Activated CD4-positive, alpha-beta T cell treated with anti-CD3 and anti-CD28 coated beads, Interleukin-2, amount 10 ng/mL, durations not matched to agents 7 days and 5 days (primary cell): Measurements from ENCODE around the gene PCGF6. TPM values are rescaled to one million over a fixed set of nuclear protein-coding genes. Genes with fewer than 3 reads are reported as not detected.

ENCODE experiments used
- CTCF ChIA-PET: fragments of 350-600 bp; sonication (Branson Sonifier 250); formaldehyde crosslinking; loops from one replicate; lab custom pipeline; 2021; ENCODE audit warnings: antibody characterized with exemption; lab: Charles Lee
- POLR2A ChIA-PET: fragments of 350-600 bp; sonication (Branson Sonifier 250); formaldehyde crosslinking; loops from one replicate; lab custom pipeline; 2021; ENCODE audit warnings: antibody characterized with exemption; lab: Charles Lee
- DNase-seq: peaks from one replicate; pipeline ENCODE4 v3.0.0-alpha.2; 2020
- H3K27ac Mint-ChIP-seq: one replicate; pipeline ENCODE4 v1.8.0; 2021; ENCODE audit warnings: mild to moderate bottlenecking, moderate library complexity, mixed read lengths
- H3K27me3 Mint-ChIP-seq: one replicate; pipeline ENCODE4 v1.8.0; 2021; ENCODE audit warnings: mixed read lengths
- H3K36me3 Mint-ChIP-seq: one replicate; pipeline ENCODE4 v1.8.0; 2021; ENCODE audit warnings: low read depth, mixed read lengths
- H3K4me1 Mint-ChIP-seq: one replicate; pipeline ENCODE4 v1.8.0; 2021; ENCODE audit warnings: mixed read lengths
- H3K4me3 Mint-ChIP-seq: one replicate; pipeline ENCODE4 v1.8.0; 2021; ENCODE audit warnings: mild to moderate bottlenecking, moderate library complexity, mixed read lengths
- H3K9me3 Mint-ChIP-seq: one replicate; pipeline ENCODE4 v1.8.0; 2021; ENCODE audit warnings: mixed read lengths
- total RNA-seq, 2 experiments: library from RNA; stranded (reverse); gene quantifications; one replicate each; pipeline ENCODE4 v1.2.3, GENCODE V29; 2021

The PCGF6 gene
- total RNA-seq, 2 experiments from 2014 or later: 12.2 to 13.0 TPM

DNA sequence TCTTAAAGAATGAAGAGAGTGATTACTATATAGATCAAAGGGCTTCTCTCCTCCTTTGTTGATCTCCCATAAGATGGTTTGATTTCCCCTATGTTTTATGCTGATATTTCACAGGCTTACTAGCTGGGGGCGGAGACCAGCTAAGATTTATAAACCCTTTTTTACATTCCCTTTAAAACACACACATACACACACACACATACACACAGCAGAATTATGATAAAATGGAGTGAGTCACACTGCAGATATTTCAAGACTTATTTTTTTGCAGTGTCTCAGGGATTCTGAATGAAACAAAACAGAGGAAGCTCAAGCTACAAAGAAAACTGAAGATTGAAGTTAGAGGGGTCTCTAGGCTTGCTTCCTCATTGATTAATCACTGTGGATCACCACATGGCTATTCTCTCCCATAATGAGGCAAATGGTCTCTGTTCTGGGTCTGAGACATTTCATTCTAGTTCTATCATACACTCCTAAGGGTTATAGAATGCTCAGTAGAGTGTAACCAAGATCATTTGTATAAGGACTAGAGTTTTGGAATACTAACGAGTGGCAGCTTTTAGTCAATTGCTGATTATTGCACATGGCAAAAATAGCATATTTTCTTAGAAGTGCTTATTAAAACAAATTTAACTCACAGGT, 55.4 kb downstream of the PCGF6 start:
- Mint-ChIP-seq H3K9me3 (no peaks in the 10 kb centered on the region), H3K27ac (no peak overlapping the region), H3K4me3 (no peak overlapping the region), H3K4me1 (peaks cover 6% of the 10 kb centered on the region), H3K36me3 (no peaks in the 10 kb centered on the region), H3K27me3 (peaks cover 4% of the 10 kb centered on the region)
- DNase-seq: no peak
- ChIA-PET POLR2A (no interaction called here), CTCF (no interaction called here)

DNA sequence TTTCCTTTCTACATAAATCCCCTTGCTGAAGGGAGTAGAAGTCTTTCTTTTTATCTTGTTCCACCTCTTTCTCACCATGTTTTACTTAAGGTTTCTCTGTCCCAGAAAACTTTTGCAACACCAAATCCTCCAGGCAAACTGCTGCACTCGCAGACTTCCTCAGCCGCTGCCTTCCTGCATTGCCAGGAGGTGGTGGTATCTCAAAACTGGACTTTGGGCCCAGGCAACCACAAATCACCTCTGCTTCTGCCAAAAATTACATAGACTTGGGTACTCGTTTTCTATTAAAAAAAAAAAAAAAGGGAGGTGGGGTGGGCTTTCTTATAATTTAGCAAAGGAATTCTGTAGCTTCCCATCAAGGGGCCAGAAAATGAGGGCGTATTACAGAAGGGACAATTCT, 59.4 kb downstream of the PCGF6 start:
- DNase-seq: no peak
- ChIA-PET CTCF (interaction anchor here (0.8 kb wide), 1 partner anchor 10 kb away, joined by 3 read pairs; no protein-coding TSS in a partner anchor), POLR2A (no interaction called here)
- H3K9me3 Mint-ChIP-seq: no peaks in the 10 kb centered on the region
- no peaks in the 10 kb centered on the region for H3K36me3 Mint-ChIP-seq
- H3K27ac Mint-ChIP-seq: no peak overlapping the region
- H3K27me3 Mint-ChIP-seq: peaks cover 13% of the 10 kb centered on the region
- H3K4me3 Mint-ChIP-seq: no peak overlapping the region
- H3K4me1 Mint-ChIP-seq: no peaks in the 10 kb centered on the region

DNA sequence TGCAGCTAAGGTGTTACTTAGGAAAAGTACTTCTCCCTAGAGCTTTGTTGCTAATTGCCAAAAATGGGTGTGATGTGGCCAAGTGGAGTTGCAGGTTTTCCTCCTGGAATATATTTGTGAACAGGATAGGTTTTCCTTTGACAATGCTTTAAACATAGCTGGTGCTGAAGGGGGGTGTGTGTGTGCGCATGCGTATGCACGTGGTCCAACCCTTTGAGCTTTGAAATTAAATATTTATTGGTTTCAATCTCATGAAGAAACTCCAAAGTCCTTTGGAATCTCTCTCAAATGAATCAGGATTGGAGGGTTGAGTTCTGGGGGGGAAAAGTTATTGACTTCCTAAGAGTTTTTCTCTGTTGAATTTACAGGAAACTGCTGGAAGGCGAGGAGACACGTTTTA, 62.9 kb downstream of the PCGF6 start:
- no peak overlapping the region for H3K4me3 Mint-ChIP-seq
- no peaks in the 10 kb centered on the region for H3K9me3 Mint-ChIP-seq
- no peaks in the 10 kb centered on the region for H3K36me3 Mint-ChIP-seq
- ChIA-PET POLR2A (no interaction called here), CTCF (no interaction called here)
- no peak for DNase-seq
- H3K27ac Mint-ChIP-seq: no peak overlapping the region
- H3K4me1 Mint-ChIP-seq: no peaks in the 10 kb centered on the region
- H3K27me3 Mint-ChIP-seq: peaks cover 22% of the 10 kb centered on the region

DNA sequence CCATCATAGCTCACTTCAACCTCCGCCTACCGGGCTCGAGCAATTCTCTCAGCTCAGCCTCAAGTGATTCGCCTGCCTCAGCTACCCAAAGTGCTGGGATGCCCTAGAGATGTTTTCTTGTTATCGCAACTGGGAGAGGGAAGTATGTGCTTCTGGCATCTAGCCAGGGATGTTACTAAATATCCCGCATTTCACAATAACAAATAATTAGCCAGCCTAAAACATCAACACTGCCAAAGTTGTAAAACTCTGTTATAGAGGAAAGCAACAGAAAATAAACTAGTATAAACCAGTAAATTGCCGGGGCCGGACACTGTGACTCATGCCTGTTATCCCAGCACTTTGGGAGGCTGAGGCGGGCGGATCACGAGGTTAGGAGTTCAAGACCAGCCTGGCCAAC, 66.8 kb downstream of the PCGF6 start:
- ChIA-PET CTCF (interaction anchor here (0.7 kb wide), 1 partner anchor 318 kb away, joined by 3 read pairs; no protein-coding TSS in a partner anchor), POLR2A (no interaction called here)
- no peak for DNase-seq
- Mint-ChIP-seq H3K9me3 (peaks cover under 1% of the 10 kb centered on the region), H3K27me3 (peaks cover 44% of the 10 kb centered on the region), H3K4me1 (no peaks in the 10 kb centered on the region), H3K36me3 (no peaks in the 10 kb centered on the region), H3K27ac (no peak overlapping the region), H3K4me3 (no peak overlapping the region)

DNA sequence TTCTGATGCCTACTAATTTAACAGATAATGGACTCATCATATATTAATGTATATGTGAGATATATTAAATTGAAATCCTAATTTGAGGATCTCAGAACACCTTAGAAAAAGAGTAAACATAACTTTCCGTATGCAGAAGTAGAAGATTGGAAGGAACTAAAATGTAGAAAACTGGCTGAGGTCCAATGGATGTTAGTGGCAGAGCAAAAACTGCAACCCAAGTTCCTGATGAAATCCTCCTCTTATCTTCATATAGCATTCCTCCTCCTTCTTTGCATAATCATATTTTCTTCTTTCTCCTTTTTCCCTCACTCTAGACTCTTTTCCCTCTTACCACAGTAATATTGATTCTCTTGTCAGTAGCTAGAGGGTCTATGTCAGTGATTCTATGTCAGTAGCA, 68.0 kb downstream of the PCGF6 start:
- CTCF ChIA-PET: no interaction called here
- no peaks in the 10 kb centered on the region for H3K36me3 Mint-ChIP-seq
- H3K27ac Mint-ChIP-seq: no peak overlapping the region
- peaks cover 53% of the 10 kb centered on the region for H3K27me3 Mint-ChIP-seq
- POLR2A ChIA-PET: interaction anchor here (0.6 kb wide), 1 partner anchor 45 kb away, joined by 3 read pairs; no protein-coding TSS in a partner anchor
- peaks cover 6% of the 10 kb centered on the region for H3K4me1 Mint-ChIP-seq
- no peak overlapping the region for H3K4me3 Mint-ChIP-seq
- DNase-seq: no peak
- H3K9me3 Mint-ChIP-seq: peaks cover 7% of the 10 kb centered on the region

DNA sequence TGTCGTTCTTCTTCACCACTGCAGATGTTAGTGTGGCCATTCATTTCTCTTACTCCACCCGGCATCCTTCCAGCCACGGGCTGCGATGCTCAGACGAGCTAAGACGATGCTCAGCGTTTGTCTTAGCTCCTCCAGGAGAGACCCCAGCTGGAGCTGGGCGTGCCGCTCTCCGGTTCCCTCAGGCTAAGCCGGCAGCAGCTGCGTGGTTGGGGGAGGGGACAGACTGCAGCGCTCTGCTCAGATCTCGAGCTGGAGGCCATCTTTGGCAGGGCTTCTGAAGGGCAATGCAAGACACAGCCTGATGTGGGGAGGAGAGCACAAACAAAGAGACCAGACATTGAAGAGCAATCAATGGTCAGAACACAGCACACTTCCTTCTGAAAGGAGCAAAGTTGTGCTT, 69.2 kb downstream of the PCGF6 start:
- Mint-ChIP-seq H3K4me1 (peaks cover 9% of the 10 kb centered on the region), H3K36me3 (no peaks in the 10 kb centered on the region), H3K27me3 (peaks cover 55% of the 10 kb centered on the region), H3K9me3 (peaks cover 7% of the 10 kb centered on the region), H3K4me3 (no peak overlapping the region), H3K27ac (no peak overlapping the region)
- no peak for DNase-seq
- POLR2A ChIA-PET: no interaction called here
- CTCF ChIA-PET: interaction anchor here (1.5 kb wide), 1 partner anchor 10 kb away, joined by 3 read pairs; no protein-coding TSS in a partner anchor

DNA sequence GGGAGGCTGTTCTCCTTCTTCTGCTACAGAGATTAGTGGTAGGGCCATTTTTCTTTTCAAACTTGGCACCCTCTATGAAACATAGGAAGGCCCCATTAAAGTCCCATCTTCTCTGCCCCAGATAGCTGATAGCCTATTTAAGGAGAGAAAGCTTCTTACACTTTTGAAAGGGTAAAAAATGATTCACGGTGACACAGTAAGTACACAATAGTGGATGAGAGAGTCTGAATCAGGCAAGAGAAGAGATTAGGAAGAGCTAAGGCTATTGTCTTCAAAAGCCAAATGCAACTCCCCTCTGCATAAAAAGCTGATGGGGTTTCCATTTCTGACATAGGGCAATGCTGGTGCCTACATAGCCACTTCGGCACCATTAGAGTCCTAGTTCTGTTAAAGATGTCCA, 70.4 kb downstream of the PCGF6 start:
- H3K36me3 Mint-ChIP-seq: no peaks in the 10 kb centered on the region
- ChIA-PET CTCF (no interaction called here), POLR2A (no interaction called here)
- no peak for DNase-seq
- no peak overlapping the region for H3K27ac Mint-ChIP-seq
- peaks cover 7% of the 10 kb centered on the region for H3K9me3 Mint-ChIP-seq
- H3K4me3 Mint-ChIP-seq: no peak overlapping the region
- peaks cover 13% of the 10 kb centered on the region for H3K4me1 Mint-ChIP-seq
- peaks cover 68% of the 10 kb centered on the region for H3K27me3 Mint-ChIP-seq

DNA sequence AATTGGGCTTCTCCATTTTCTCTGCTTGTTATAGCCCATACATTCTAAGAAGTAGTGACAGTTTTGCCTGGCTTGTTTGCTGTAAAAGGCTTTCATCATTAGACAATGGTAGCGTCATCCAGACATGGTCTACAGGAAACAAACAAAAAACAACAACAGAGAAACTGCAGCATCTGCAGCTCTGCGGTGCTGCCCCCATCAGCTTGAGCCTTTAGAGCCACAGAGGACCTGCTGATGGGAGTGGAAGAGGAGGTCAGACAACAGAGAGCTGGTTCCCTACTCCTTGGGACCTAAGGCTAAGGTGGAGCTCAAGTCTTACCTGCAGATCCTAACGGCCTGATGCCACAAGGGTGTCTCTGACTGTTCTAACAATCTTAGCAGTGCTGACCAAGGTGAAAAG, 70.9 kb downstream of the PCGF6 start:
- DNase-seq: no peak
- ChIA-PET POLR2A (no interaction called here), CTCF (interaction anchor here (1.5 kb wide), 1 partner anchor 363 kb away, joined by 5 read pairs; no protein-coding TSS in a partner anchor)
- Mint-ChIP-seq H3K4me1 (peaks cover 13% of the 10 kb centered on the region), H3K4me3 (no peak overlapping the region), H3K36me3 (no peaks in the 10 kb centered on the region), H3K9me3 (peaks cover 7% of the 10 kb centered on the region), H3K27me3 (peaks cover 72% of the 10 kb centered on the region), H3K27ac (no peak overlapping the region)

DNA sequence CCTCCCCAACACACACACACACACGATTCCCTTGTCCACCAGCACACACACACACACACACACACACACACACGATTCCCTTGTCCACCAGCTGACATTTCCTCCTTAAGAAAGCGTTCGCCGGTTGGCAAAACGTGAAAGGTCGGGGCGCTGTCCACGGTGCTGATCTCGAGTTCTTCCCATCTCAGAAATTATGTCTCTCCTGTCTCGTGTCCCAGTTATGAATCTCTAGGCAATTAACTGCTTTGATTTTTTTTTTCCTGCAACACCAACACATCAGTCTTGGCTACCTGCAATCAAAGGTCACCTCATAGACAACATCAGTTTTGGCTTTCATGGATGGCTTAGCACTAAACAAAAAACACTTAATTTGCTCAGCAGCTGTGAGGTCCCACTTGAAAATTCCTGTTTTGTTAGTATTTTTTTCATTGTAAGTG, 72.1 kb downstream of the PCGF6 start:
- Mint-ChIP-seq H3K4me1 (peaks cover 13% of the 10 kb centered on the region), H3K9me3 (peaks cover 7% of the 10 kb centered on the region), H3K27me3 (peaks cover 69% of the 10 kb centered on the region), H3K36me3 (no peaks in the 10 kb centered on the region), H3K4me3 (peak overlapping the region; percentile 42), H3K27ac (no peak overlapping the region)
- ChIA-PET CTCF (interaction anchor here (0.6 to 1.5 kb wide), 5 partner anchors 24 to 648 kb away, joined by 3 to 5 read pairs (median 3); no protein-coding TSS in a partner anchor), POLR2A (no interaction called here)
- DNase-seq: peak; percentile 65

DNA sequence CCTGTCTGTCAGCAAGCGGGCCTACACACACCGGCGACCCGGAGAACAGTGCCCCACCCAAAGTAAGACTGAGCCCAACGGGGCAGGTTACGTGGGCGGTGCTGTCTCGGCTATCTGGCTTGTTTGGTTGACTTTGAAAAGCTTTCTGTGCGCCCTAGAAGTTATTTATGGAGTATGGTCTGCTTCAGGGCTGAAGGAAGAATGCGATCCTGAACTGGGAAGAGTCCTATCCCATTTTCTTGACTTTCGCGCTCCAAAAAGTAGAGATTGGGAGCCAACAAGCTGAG, 72.5 kb downstream of the PCGF6 start:
- H3K27me3 Mint-ChIP-seq: peaks cover 68% of the 10 kb centered on the region
- peaks cover 13% of the 10 kb centered on the region for H3K4me1 Mint-ChIP-seq
- POLR2A ChIA-PET: no interaction called here
- no peak for DNase-seq
- H3K4me3 Mint-ChIP-seq: no peak overlapping the region
- no peak overlapping the region for H3K27ac Mint-ChIP-seq
- CTCF ChIA-PET: interaction anchor here (0.6 to 1.5 kb wide), 4 partner anchors 24 to 361 kb away, joined by 3 to 5 read pairs (median 4); no protein-coding TSS in a partner anchor
- peaks cover 7% of the 10 kb centered on the region for H3K9me3 Mint-ChIP-seq
- no peaks in the 10 kb centered on the region for H3K36me3 Mint-ChIP-seq

DNA sequence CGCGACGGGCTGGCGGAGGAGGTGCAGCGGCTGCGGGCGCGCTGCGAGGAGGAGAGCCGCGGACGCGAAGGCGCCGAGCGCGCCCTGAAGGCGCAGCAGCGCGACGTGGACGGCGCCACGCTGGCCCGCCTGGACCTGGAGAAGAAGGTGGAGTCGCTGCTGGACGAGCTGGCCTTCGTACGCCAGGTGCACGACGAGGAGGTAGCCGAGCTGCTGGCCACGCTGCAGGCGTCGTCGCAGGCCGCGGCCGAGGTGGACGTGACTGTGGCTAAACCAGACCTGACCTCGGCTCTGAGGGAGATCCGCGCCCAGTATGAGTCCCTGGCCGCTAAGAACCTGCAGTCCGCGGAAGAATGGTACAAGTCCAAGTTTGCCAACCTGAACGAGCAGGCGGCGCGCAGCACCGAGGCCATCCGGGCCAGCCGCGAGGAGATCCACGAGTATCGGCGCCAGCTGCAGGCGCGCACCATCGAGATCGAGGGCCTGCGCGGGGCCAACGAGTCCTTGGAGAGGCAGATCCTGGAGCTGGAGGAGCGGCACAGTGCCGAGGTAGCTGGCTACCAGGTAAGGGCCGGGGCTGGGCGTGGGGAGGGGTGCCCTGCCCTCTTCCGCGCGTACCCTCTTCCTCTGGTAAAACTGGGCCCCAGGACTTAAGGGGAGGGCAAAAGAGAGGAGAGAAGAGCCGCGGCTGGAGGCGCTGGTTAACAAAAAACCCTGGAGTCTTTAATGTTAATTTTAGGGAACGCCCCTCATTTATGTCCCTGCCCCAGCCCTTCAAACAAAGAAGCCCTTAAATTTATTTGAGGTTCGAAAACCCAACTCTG, 73.0 kb downstream of the PCGF6 start:
- DNase-seq: no peak
- CTCF ChIA-PET: interaction anchor here (0.6 to 1.3 kb wide), 3 partner anchors 23 to 360 kb away, joined by 3 to 6 read pairs (median 4); partner anchors contain the start of gene CNNM2
- peaks cover 63% of the 10 kb centered on the region for H3K27me3 Mint-ChIP-seq
- H3K9me3 Mint-ChIP-seq: peaks cover 7% of the 10 kb centered on the region
- POLR2A ChIA-PET: interaction anchor here (0.7 kb wide), 1 partner anchor 286 kb away, joined by 3 read pairs; no protein-coding TSS in a partner anchor
- no peaks in the 10 kb centered on the region for H3K36me3 Mint-ChIP-seq
- H3K4me1 Mint-ChIP-seq: peaks cover 13% of the 10 kb centered on the region
- H3K4me3 Mint-ChIP-seq: no peak overlapping the region
- no peak overlapping the region for H3K27ac Mint-ChIP-seq

DNA sequence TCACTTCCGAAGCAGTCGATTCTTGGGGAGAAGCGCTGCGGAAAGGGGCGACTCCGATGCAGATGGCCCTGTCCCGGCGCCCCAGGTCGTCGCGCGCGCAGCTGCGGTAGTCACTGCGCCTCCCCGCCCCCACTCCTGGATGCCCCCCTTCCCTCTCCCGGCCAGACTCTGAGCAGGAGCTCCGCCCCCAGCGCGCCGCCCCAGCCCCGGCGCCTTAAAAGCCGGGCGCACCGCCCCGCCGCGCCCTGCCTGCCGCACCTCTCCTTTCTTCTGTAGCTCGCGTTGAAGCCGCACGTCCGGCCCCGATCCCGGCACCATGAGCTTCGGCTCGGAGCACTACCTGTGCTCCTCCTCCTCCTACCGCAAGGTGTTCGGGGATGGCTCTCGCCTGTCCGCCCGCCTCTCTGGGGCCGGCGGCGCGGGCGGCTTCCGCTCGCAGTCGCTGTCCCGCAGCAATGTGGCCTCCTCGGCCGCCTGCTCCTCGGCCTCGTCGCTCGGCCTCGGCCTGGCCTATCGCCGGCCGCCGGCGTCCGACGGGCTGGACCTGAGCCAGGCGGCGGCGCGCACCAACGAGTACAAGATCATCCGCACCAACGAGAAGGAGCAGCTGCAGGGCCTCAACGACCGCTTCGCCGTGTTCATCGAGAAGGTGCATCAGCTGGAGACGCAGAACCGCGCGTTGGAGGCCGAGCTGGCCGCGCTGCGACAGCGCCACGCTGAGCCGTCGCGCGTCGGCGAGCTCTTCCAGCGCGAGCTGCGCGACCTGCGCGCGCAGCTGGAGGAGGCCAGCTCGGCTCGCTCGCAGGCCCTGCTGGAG, 73.8 kb downstream of the PCGF6 start, which contains the start of gene INA:
Gene INA, plus strand, starts transcription at position 243 of the 817 bp plus-strand sequence. Its CDS starts 74 bp downstream, at position 317.
- H3K27me3 Mint-ChIP-seq: peaks cover 58% of the 10 kb centered on the region
- DNase-seq: peak; percentile 21
- H3K27ac Mint-ChIP-seq: no peak within 1 kb of the TSS
- ChIA-PET POLR2A (interaction anchor here (0.7 kb wide), 1 partner anchor 287 kb away, joined by 3 read pairs; no protein-coding TSS in a partner anchor), CTCF (interaction anchor here (1.3 kb wide), 1 partner anchor 359 kb away, joined by 6 read pairs; the partner anchor contains the start of gene CNNM2)
- no peaks in the 10 kb centered on the region for H3K36me3 Mint-ChIP-seq
- H3K4me3 Mint-ChIP-seq: peak within 1 kb of the TSS; percentile 50
- peaks cover 7% of the 10 kb centered on the region for H3K9me3 Mint-ChIP-seq
- H3K4me1 Mint-ChIP-seq: peaks cover 13% of the 10 kb centered on the region
